ENCODE data around the gene DCTN1.
"Not testable (repeated sequence)": the region's sequence is repeated elsewhere in the genome, so short reads cannot be mapped to it uniquely, and the experiment has no call there.

The DCTN1 gene

DNA sequence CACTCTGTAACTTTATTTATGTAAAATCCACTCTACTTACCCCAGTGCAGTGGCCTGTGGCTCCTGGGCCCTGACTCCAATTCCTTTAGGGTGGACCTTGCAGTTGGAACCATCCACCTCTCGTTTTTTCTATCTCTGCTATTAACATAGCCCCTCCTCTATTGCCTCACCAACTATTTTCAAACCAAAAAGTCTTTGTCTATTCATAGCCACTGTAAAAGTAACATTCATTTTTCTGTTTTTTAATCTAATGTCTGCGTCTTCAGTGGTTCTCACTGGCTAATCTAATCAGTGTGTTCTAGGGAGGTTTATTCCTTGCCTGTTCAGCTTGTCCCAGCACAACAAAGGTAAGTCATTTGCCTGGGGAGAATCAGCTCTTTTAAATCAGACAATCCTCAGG is 36.8 kb downstream of the DCTN1 start, which contains the start of gene SLC4A5:
Gene SLC4A5, minus strand, starts transcription at position 101 of the 400 bp plus-strand sequence. CDS start 28,393 bp downstream, outside the sequence.
- H3K79me2 ChIP-seq (ENCODE audit: insufficient read depth, low read depth), result no peaks in the 10 kb centered on the region
- no peak within 1 kb of the TSS for H3K4me3 ChIP-seq (IDR thresholded peaks at IDR 0.05; ENCODE audit: insufficient read depth, low read depth, low read length)
- no peak within 1 kb of the TSS for H2AFZ ChIP-seq (ENCODE audit: low read depth)
- H3K9ac ChIP-seq, result no peak within 1 kb of the TSS
- no peaks in the 10 kb centered on the region for H4K20me1 ChIP-seq (ENCODE audit: insufficient read depth)
- no peaks in the 10 kb centered on the region for H3K4me1 ChIP-seq (ENCODE audit: low read depth, poor library complexity, severe bottlenecking)
- no peaks in the 10 kb centered on the region for H3K27me3 ChIP-seq (ENCODE audit: insufficient read depth, low read depth)
- H3K36me3 ChIP-seq (ENCODE audit: insufficient read depth), result no peaks in the 10 kb centered on the region
- H3K4me2 ChIP-seq, result no peak within 1 kb of the TSS
- H3K27ac ChIP-seq, result no peak within 1 kb of the TSS
- TF ChIP-seq CTCF (conservative IDR thresholded peaks at IDR 0.05; ENCODE audit: low read depth, low read length), result no peak

DNA sequence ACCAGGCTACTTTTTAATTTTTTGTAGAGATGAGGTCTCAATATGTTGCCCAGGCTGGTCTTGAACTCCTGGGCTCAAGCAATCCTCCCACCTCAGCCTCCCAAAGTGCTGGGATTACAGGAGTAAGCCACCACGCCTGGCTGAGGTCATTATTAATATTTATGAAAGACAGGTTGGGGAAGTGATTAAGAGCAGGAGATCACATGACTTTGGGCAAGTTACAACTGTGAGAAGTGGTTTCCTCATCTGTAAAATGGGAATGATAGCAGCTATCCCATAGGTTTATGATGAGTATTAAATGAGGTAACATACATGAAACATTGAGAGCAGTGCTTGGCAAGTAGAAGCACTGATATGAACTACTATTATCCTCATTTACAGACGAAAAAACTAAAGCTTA is 43.9 kb downstream of the DCTN1 start:
- not testable (repeated sequence) for H4K20me1 ChIP-seq (ENCODE audit: insufficient read depth); H3K79me2 ChIP-seq (ENCODE audit: insufficient read depth, low read depth); H2AFZ ChIP-seq (ENCODE audit: low read depth); H3K27ac ChIP-seq; H3K4me3 ChIP-seq (IDR thresholded peaks at IDR 0.05; ENCODE audit: insufficient read depth, low read depth, low read length); H3K4me1 ChIP-seq (ENCODE audit: low read depth, poor library complexity, severe bottlenecking); H3K27me3 ChIP-seq (ENCODE audit: insufficient read depth, low read depth); H3K4me2 ChIP-seq; H3K9ac ChIP-seq; H3K36me3 ChIP-seq (ENCODE audit: insufficient read depth)

DNA sequence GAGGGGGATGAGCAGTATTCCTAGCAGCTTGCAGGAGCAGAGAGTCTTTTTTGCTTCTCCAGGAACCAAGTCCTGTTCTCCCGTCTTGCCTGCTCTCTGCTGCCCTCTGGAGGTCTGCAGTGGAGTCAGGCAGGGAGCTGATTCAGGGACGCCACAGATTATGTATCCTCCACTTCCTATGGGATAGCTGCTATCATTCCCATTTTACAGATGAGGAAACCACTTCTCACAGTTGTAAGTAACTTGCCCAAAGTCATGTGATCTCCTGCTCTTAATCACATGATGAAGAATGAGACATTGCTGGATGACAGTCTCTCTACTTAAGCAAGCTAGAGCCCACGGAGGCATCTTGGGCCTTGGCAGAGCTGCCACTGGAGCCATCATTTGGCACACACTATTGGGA is 45.2 kb downstream of the DCTN1 start:
- Histone ChIP-seq H3K4me1 (ENCODE audit: low read depth, poor library complexity, severe bottlenecking) (no peaks in the 10 kb centered on the region), H2AFZ (ENCODE audit: low read depth) (no peak overlapping the region), H3K4me3 (IDR thresholded peaks at IDR 0.05; ENCODE audit: insufficient read depth, low read depth, low read length) (no peak overlapping the region)

DNA sequence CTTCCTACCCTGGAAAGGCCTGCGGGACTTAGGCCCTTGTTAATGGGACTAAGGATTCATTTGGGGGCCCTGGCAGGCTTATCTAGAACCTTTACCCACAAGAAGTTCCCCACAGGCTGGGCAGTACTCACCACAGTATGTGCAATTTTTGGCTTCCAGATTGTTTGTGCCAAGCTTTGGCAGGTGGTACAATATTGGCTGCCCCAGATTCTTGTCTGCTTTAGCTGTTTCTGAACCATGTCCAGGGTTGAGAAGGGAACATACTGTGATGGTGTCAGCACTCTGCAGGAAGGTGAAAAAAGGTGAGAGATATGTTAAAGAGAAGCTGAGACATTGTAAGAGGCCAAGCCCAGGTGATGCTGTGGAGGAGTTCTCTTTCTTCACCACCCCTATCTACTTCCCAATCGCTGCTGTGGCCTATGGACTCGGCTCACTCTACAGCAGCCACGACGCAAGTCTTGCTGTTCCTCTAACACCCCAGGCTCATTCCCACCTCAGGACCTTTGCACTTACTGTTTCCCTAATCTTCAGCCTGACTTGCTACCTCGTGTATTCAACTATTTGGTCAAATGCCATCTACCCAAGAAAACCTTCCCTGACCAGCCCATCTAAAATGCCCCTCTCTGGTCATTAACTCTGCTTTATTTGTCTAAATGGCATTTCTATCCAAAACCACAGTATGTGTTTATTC is 46.1 kb downstream of the DCTN1 start:
- Histone ChIP-seq H3K4me2 (no peak overlapping the region), H2AFZ (ENCODE audit: low read depth) (no peak overlapping the region), H3K79me2 (ENCODE audit: insufficient read depth, low read depth) (no peaks in the 10 kb centered on the region), H3K27ac (no peak overlapping the region), H3K9ac (no peak overlapping the region), H3K4me1 (ENCODE audit: low read depth, poor library complexity, severe bottlenecking) (no peaks in the 10 kb centered on the region), H3K36me3 (ENCODE audit: insufficient read depth) (no peaks in the 10 kb centered on the region), H4K20me1 (ENCODE audit: insufficient read depth) (no peaks in the 10 kb centered on the region), H3K27me3 (ENCODE audit: insufficient read depth, low read depth) (no peaks in the 10 kb centered on the region), H3K4me3 (IDR thresholded peaks at IDR 0.05; ENCODE audit: insufficient read depth, low read depth, low read length) (no peak overlapping the region)
- no peak for TF ChIP-seq CTCF (conservative IDR thresholded peaks at IDR 0.05; ENCODE audit: low read depth, low read length)

More for the DNA sequence above, 45.2 kb downstream of the DCTN1 start:
- H3K4me2 ChIP-seq, result no peak overlapping the region
- no peaks in the 10 kb centered on the region for H3K36me3 ChIP-seq (ENCODE audit: insufficient read depth)
- H3K27me3 ChIP-seq (ENCODE audit: insufficient read depth, low read depth), result no peaks in the 10 kb centered on the region
- H3K79me2 ChIP-seq (ENCODE audit: insufficient read depth, low read depth), result no peaks in the 10 kb centered on the region
- H3K27ac ChIP-seq, result no peak overlapping the region
- H3K9ac ChIP-seq, result no peak overlapping the region
- peak; percentile 95 for TF ChIP-seq CTCF (conservative IDR thresholded peaks at IDR 0.05; ENCODE audit: low read depth, low read length)
- no peaks in the 10 kb centered on the region for H4K20me1 ChIP-seq (ENCODE audit: insufficient read depth)

DNA sequence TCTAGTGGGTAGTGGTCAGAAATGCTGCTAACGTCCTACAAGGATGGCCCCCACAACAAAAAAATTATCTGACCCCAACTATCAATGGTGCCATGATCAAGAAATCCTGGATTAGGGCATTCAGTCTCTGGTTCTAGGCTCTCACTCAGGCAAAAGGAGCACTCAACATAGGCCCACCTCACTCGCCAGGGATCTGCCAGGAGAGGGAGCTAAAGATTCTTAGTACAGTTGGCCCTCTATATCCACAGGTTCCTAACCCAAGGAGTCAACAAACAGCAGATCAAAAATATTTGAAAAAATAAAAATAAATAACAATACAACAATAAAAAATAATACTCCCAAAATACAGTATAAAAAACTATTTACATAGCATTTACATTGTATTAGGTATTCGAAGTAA is 46.9 kb downstream of the DCTN1 start:
- Histone ChIP-seq H3K27me3 (ENCODE audit: insufficient read depth, low read depth) (no peaks in the 10 kb centered on the region), H3K36me3 (ENCODE audit: insufficient read depth) (no peaks in the 10 kb centered on the region), H3K79me2 (ENCODE audit: insufficient read depth, low read depth) (no peaks in the 10 kb centered on the region), H3K27ac (no peak overlapping the region), H3K4me2 (no peak overlapping the region), H3K4me1 (ENCODE audit: low read depth, poor library complexity, severe bottlenecking) (no peaks in the 10 kb centered on the region), H4K20me1 (ENCODE audit: insufficient read depth) (no peaks in the 10 kb centered on the region), H3K4me3 (IDR thresholded peaks at IDR 0.05; ENCODE audit: insufficient read depth, low read depth, low read length) (no peak overlapping the region), H3K9ac (no peak overlapping the region), H2AFZ (ENCODE audit: low read depth) (no peak overlapping the region)
- peak; percentile 57 for TF ChIP-seq CTCF (conservative IDR thresholded peaks at IDR 0.05; ENCODE audit: low read depth, low read length)
